Endothelial cell (in vitro differentiated cells): ENCODE measurements around the gene AXIN1. TPM values are rescaled to one million over a fixed set of nuclear protein-coding genes. Genes with fewer than 3 reads are reported as not detected.

ENCODE experiments used
- DNase-seq: peaks from one replicate; pipeline ENCODE4 v3.0.0; 2021; ENCODE audit warnings: low spot score
- H3K27ac Mint-ChIP-seq: one replicate; pipeline ENCODE4 v1.8.0; 2021; ENCODE audit warnings: mixed read lengths, inconsistent platforms; ENCODE audit not compliant: unreplicated experiment
- H3K27me3 Mint-ChIP-seq: one replicate; pipeline ENCODE4 v1.8.0; 2021; ENCODE audit warnings: mild to moderate bottlenecking, moderate library complexity, mixed read lengths, inconsistent platforms; ENCODE audit not compliant: unreplicated experiment
- H3K36me3 Mint-ChIP-seq: one replicate; pipeline ENCODE4 v1.8.0; 2021; ENCODE audit warnings: mild to moderate bottlenecking, low read depth, mixed read lengths, inconsistent platforms; ENCODE audit not compliant: unreplicated experiment
- H3K4me1 Mint-ChIP-seq: one replicate; pipeline ENCODE4 v1.8.0; 2021; ENCODE audit warnings: mild to moderate bottlenecking, mixed read lengths, inconsistent platforms; ENCODE audit not compliant: unreplicated experiment
- H3K4me3 Mint-ChIP-seq: one replicate; pipeline ENCODE4 v1.8.0; 2021; ENCODE audit warnings: mild to moderate bottlenecking, mixed read lengths, inconsistent platforms; ENCODE audit not compliant: unreplicated experiment
- H3K9me3 Mint-ChIP-seq: one replicate; pipeline ENCODE4 v1.8.0; 2021; ENCODE audit warnings: mixed read lengths, inconsistent platforms; ENCODE audit not compliant: unreplicated experiment
- total RNA-seq: library from RNA; stranded (reverse); fragmentation: NEBNext Ultra II Directional; extraction: Animal tissue kit (Norgen Biotek cat#: 25700); gene quantifications from one replicate; pipeline ENCODE4 v1.2.1, GENCODE V29; 2021; ENCODE audit not compliant: unreplicated experiment
- TF ChIP-seq, protein P1 (sequence below): fragments of 200-600 bp; sonication (generic); IDR thresholded peaks from one replicate; pipeline ENCODE4 v1.5.0; 2021; ENCODE audit warnings: antibody characterized with exemption; ENCODE audit not compliant: unreplicated experiment

The AXIN1 gene
- total RNA-seq, 1 donor from 2014 or later, result 17.5 TPM

DNA sequence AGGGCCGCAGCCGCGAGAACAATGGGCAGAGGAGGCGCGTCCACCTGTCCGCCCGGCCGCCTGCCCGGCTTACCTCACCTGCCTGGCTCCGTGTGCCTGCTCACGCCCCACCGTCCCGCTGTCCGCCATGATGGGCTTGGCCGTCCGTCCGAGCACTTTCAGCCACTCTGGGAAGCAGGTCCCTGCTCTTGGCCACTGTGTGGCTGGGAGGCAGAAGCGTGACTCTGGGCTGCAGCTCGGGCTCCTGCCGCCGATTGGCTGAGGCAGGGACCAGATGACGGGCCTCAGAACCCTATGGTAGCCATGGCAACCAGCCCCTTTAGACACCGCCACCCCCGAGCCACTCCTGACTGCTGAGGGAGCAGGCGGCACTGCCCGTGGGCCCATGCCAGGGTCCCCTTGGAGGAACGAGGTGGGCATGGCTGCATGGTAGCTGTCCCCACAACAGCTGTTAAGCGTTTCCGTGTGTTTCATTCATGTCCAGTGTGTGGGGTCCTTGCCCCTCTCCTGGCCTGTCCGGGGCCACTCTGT is 8.9 kb upstream of the AXIN1 start:
- TF ChIP-seq, protein P1, sequence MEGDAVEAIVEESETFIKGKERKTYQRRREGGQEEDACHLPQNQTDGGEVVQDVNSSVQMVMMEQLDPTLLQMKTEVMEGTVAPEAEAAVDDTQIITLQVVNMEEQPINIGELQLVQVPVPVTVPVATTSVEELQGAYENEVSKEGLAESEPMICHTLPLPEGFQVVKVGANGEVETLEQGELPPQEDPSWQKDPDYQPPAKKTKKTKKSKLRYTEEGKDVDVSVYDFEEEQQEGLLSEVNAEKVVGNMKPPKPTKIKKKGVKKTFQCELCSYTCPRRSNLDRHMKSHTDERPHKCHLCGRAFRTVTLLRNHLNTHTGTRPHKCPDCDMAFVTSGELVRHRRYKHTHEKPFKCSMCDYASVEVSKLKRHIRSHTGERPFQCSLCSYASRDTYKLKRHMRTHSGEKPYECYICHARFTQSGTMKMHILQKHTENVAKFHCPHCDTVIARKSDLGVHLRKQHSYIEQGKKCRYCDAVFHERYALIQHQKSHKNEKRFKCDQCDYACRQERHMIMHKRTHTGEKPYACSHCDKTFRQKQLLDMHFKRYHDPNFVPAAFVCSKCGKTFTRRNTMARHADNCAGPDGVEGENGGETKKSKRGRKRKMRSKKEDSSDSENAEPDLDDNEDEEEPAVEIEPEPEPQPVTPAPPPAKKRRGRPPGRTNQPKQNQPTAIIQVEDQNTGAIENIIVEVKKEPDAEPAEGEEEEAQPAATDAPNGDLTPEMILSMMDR, result no peak
- no peak overlapping the region for H3K4me3 Mint-ChIP-seq
- H3K36me3 Mint-ChIP-seq, result no peaks in the 10 kb centered on the region
- no peaks in the 10 kb centered on the region for H3K9me3 Mint-ChIP-seq
- DNase-seq, result no peak
- H3K27ac Mint-ChIP-seq, result no peak overlapping the region
- H3K4me1 Mint-ChIP-seq, result no peaks in the 10 kb centered on the region
- H3K27me3 Mint-ChIP-seq, result peaks cover 4% of the 10 kb centered on the region

DNA sequence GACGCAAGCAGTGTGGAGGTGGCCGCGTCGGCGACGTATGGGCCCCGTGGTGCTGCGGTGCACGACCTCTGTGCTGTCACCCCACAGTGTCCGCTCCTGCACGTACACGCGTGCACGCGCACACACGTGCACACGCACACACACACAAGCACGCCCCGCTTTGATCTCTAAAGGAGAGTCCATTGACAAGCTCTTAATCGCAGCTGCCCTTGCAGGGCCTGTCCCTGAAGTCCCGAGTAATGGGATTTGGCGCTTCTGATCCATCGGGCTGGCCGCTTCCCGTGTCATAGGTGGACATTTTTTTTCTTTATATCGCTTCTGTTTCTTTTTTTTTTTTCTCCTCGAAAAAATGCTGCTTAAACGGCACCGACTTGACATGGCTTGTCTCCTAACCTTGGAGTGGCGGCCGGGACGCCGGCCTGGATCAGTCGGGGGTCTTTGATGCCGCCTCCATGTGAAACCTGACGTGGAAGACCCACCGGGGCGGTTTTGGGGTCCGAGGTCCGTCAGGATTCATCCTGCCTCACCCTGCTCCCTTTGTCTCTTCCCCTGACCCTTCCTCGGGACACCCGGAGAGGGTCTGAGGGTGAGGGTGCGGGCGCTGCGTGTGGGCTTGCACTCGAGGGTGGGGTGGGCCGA is 8.3 kb upstream of the AXIN1 start:
- no peak overlapping the region for H3K4me3 Mint-ChIP-seq
- H3K27ac Mint-ChIP-seq, result no peak overlapping the region
- peaks cover 4% of the 10 kb centered on the region for H3K27me3 Mint-ChIP-seq
- TF ChIP-seq, protein P1, result no peak
- no peak for DNase-seq
- H3K4me1 Mint-ChIP-seq, result no peaks in the 10 kb centered on the region
- H3K36me3 Mint-ChIP-seq, result no peaks in the 10 kb centered on the region
- H3K9me3 Mint-ChIP-seq, result no peaks in the 10 kb centered on the region

DNA sequence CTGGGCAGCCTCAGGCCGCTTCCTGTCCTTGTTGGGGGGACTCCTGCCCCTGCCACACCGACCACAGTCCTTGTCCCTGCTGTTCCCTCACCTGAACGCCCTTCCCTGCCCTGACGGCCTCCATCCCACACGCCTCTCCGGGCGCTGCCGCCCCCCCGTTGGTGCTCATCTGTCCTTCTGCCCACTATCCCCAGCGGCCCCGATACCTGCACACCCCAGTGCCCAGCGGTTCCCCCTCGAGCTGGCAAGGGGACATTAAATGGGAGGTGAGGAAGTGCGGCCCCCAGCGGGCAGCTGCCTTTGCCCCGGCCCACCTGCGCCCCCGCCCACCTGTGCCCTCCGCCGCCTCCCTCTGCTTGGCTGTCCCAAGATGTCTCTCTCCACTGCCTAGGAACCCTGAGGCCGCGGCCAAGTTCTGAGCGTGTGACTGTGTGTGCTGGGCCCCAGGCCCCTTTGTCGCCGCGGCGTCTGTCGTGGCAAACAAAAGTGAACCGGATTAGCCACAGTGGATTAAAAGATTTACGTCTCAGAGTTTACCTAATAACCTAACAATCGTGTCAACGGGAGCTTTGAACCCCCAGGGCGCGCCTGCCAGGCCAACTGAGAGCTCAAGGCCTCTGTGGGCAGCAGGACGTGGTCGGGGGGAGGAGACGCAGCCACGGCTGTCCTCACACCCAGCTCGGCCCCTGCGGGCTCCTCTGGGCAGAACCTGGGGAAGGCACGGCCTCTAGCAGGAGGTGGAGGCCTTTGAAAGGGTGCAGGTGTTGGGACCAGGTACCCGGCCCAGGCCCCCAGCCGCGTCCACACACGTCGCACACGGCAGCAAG is 7.6 kb upstream of the AXIN1 start:
- no peak overlapping the region for H3K4me3 Mint-ChIP-seq
- H3K36me3 Mint-ChIP-seq, result no peaks in the 10 kb centered on the region
- H3K9me3 Mint-ChIP-seq, result no peaks in the 10 kb centered on the region
- no peaks in the 10 kb centered on the region for H3K4me1 Mint-ChIP-seq
- TF ChIP-seq, protein P1, result no peak
- peaks cover 4% of the 10 kb centered on the region for H3K27me3 Mint-ChIP-seq
- DNase-seq, result no peak
- no peak overlapping the region for H3K27ac Mint-ChIP-seq

DNA sequence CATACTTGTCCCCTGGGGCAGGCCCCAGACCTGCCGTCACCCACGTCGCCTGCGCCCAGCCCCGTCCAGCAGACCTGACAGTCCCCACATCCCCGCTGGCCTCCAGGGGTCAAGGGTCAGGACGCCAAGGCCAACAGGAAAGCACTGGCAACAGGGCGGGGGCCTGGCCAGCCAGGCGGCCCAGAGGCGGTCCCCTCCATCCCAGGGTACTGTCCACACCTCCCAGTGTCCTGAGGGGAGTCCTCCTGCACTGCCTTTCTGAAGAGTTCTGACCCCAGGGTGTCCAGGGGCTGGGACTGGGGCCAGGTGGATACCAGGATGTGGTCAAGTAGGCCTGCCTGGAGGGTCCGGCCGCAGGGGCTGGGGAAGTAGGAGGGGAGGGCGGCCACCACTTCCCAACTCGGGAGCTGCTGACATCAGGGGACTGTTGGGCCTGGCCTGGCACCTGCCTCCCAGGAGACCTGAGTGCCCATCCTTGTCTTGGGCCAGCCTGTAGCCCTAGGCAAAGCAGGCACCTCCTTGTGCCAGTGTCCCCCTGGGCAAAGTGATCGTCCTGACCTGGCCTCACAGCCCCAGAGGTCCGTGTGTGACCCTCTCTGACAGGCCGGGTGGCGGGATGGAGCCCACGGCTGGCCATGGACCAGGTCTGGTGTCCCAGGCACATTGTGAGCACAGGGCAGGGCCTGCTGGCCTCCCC is 6.7 kb upstream of the AXIN1 start:
- H3K27ac Mint-ChIP-seq, result no peak overlapping the region
- DNase-seq, result no peak
- peaks cover 3% of the 10 kb centered on the region for H3K27me3 Mint-ChIP-seq
- H3K4me3 Mint-ChIP-seq, result no peak overlapping the region
- TF ChIP-seq, protein P1, result no peak
- H3K4me1 Mint-ChIP-seq, result peaks cover 2% of the 10 kb centered on the region
- H3K36me3 Mint-ChIP-seq, result no peaks in the 10 kb centered on the region
- no peaks in the 10 kb centered on the region for H3K9me3 Mint-ChIP-seq
